Measurements from ENCODE around the gene DNAJC7.

DNAJC7 gene

GRCh38 chr17:41941168-41941567 lies 76.1 kb downstream of the DNAJC7 start:
- H3K27me3 ChIP-seq (ENCODE audit: insufficient read depth, low read length) = no peaks in the 10 kb centered on the region
- H3K14ac ChIP-seq (ENCODE audit: low read length) = no peak overlapping the region
- DNase-seq = no peak
- no peak overlapping the region for H2AFZ ChIP-seq (ENCODE audit: insufficient read depth, low read length, poor library complexity)
- peaks cover 0 to 2% of the 10 kb centered on the region in 2 experiments for H3K4me1 ChIP-seq (ENCODE audit: control insufficient read depth in 1 of 2, insufficient read depth in 2 of 2, low read length in 2 of 2)
- H3K4me2 ChIP-seq (ENCODE audit: low read length) = no peak overlapping the region
- H3K9me3 ChIP-seq (ENCODE audit: insufficient read depth, low read depth, low read length) = peaks cover 2% of the 10 kb centered on the region
- WGBS (ENCODE audit: extremely low coverage, insufficient coverage, insufficient read length) = no CpG with 5 or more reads among the region's 5 CpGs
- no peaks in the 10 kb centered on the region for H3K79me2 ChIP-seq (ENCODE audit: control insufficient read depth, insufficient read depth, low read length, poor library complexity)
- H3K36me3 ChIP-seq (ENCODE audit: control insufficient read depth in 1 of 2, insufficient read depth in 2 of 2, low read length in 2 of 2) = no peaks in the 10 kb centered on the region
- no peak overlapping the region for H4K91ac ChIP-seq (ENCODE audit: low read depth, low read length)
- no peak overlapping the region for H3K4me3 ChIP-seq (ENCODE audit: low read depth, low read length)
- H2BK120ac ChIP-seq (ENCODE audit: insufficient read depth, low read length, poor library complexity) = no peak overlapping the region
- no peak overlapping the region for H3K9ac ChIP-seq (ENCODE audit: low read length)
- no peak overlapping the region for H3K4ac ChIP-seq (ENCODE audit: low read depth, low read length)
- H2AK5ac ChIP-seq (ENCODE audit: low read length) = no peak overlapping the region
- no peak overlapping the region for H3K18ac ChIP-seq (ENCODE audit: low read length)
- H4K12ac ChIP-seq (ENCODE audit: low read depth, low read length) = no peak overlapping the region
- H3K79me1 ChIP-seq (ENCODE audit: low read length) = no peaks in the 10 kb centered on the region
- H4K8ac ChIP-seq (ENCODE audit: low read depth, low read length) = no peak overlapping the region
- no peak overlapping the region for H2BK5ac ChIP-seq (ENCODE audit: low read depth, low read length, poor library complexity)
- H3K27ac ChIP-seq (ENCODE audit: low read depth, low read length) = no peak overlapping the region
- no peak overlapping the region for H2BK12ac ChIP-seq (ENCODE audit: low read length)
- no peak overlapping the region for H3K23ac ChIP-seq (ENCODE audit: low read length)

GRCh38 chr17:41939693-41940090 lies 77.5 kb downstream of the DNAJC7 start:
- Histone ChIP-seq H4K8ac (ENCODE audit: low read depth, low read length) (no peak overlapping the region), H4K12ac (ENCODE audit: low read depth, low read length) (no peak overlapping the region), H4K91ac (ENCODE audit: low read depth, low read length) (no peak overlapping the region), H2AK5ac (ENCODE audit: low read length) (no peak overlapping the region), H3K14ac (ENCODE audit: low read length) (no peak overlapping the region), H3K79me2 (ENCODE audit: control insufficient read depth, insufficient read depth, low read length, poor library complexity) (no peaks in the 10 kb centered on the region), H3K4me2 (ENCODE audit: low read length) (no peak overlapping the region), H3K27me3 (ENCODE audit: insufficient read depth, low read length) (no peaks in the 10 kb centered on the region), H3K79me1 (ENCODE audit: low read length) (no peaks in the 10 kb centered on the region), H2BK120ac (ENCODE audit: insufficient read depth, low read length, poor library complexity) (no peak overlapping the region), H3K4me3 (ENCODE audit: low read depth, low read length) (no peak overlapping the region), H2BK12ac (ENCODE audit: low read length) (no peak overlapping the region), H2BK5ac (ENCODE audit: low read depth, low read length, poor library complexity) (no peak overlapping the region), H3K18ac (ENCODE audit: low read length) (no peak overlapping the region), H3K9me3 (ENCODE audit: insufficient read depth, low read depth, low read length) (peaks cover 2% of the 10 kb centered on the region), H3K23ac (ENCODE audit: low read length) (no peak overlapping the region), H3K9ac (ENCODE audit: low read length) (no peak overlapping the region), H2AFZ (ENCODE audit: insufficient read depth, low read length, poor library complexity) (no peak overlapping the region), H3K36me3 (ENCODE audit: control insufficient read depth in 1 of 2, insufficient read depth in 2 of 2, low read length in 2 of 2) (no peaks in the 10 kb centered on the region), H3K4ac (ENCODE audit: low read depth, low read length) (no peak overlapping the region), H3K27ac (ENCODE audit: low read depth, low read length) (no peak overlapping the region), H3K4me1 (ENCODE audit: control insufficient read depth in 1 of 2, insufficient read depth in 2 of 2, low read length in 2 of 2) (peaks cover 0 to 2% of the 10 kb centered on the region in 2 experiments)
- no CpG with 5 or more reads among the region's 6 CpGs for WGBS (ENCODE audit: extremely low coverage, insufficient coverage, insufficient read length)
- DNase-seq = no peak

DNA sequence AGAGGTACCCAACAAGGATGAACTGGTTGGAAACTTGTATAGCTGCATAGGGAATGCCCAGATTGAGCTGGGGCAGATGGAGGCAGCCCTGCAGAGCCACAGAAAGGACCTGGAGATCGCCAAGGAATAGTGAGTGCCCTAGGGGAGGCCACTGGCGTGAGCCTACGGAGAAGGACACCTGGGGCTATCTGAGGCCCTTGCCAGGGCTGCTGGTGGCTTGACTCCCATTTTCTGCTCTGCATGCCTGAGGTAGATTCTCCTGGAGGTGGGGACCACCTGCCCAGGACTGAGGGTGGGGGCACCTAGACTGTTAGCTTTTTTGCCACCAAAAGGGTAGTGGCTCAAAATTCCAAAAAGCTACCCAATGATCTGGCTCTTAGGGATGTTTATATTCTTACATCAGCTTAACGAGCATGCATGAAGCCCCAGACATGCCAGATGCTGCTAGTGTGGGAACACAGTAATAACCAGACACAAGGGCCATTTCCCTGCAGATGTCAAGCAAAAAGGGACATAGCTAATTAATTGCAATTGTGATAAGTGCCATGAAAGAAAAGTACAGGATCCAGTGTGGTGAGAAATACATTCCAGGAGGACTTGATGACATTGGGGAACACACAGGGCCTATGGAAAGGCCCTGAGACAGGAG lies 78.1 kb downstream of the DNAJC7 start:
- peaks cover 0 to 2% of the 10 kb centered on the region in 2 experiments for H3K4me1 ChIP-seq (ENCODE audit: control insufficient read depth in 1 of 2, insufficient read depth in 2 of 2, low read length in 2 of 2)
- no peak overlapping the region for H3K9ac ChIP-seq (ENCODE audit: low read length)
- no peak overlapping the region for H2BK5ac ChIP-seq (ENCODE audit: low read depth, low read length, poor library complexity)
- H2AK5ac ChIP-seq (ENCODE audit: low read length) = no peak overlapping the region
- no peaks in the 10 kb centered on the region for H3K79me1 ChIP-seq (ENCODE audit: low read length)
- H2BK120ac ChIP-seq (ENCODE audit: insufficient read depth, low read length, poor library complexity) = no peak overlapping the region
- H3K9me3 ChIP-seq (ENCODE audit: insufficient read depth, low read depth, low read length) = peaks cover 2% of the 10 kb centered on the region
- no peak overlapping the region for H2AFZ ChIP-seq (ENCODE audit: insufficient read depth, low read length, poor library complexity)
- no peak overlapping the region for H3K14ac ChIP-seq (ENCODE audit: low read length)
- H3K23ac ChIP-seq (ENCODE audit: low read length) = no peak overlapping the region
- H4K8ac ChIP-seq (ENCODE audit: low read depth, low read length) = no peak overlapping the region
- no peak overlapping the region for H4K91ac ChIP-seq (ENCODE audit: low read depth, low read length)
- H2BK12ac ChIP-seq (ENCODE audit: low read length) = no peak overlapping the region
- H3K36me3 ChIP-seq (ENCODE audit: control insufficient read depth in 1 of 2, insufficient read depth in 2 of 2, low read length in 2 of 2) = no peaks in the 10 kb centered on the region
- no peaks in the 10 kb centered on the region for H3K79me2 ChIP-seq (ENCODE audit: control insufficient read depth, insufficient read depth, low read length, poor library complexity)
- H3K4me3 ChIP-seq (ENCODE audit: low read depth, low read length) = no peak overlapping the region
- H4K12ac ChIP-seq (ENCODE audit: low read depth, low read length) = no peak overlapping the region
- H3K27me3 ChIP-seq (ENCODE audit: insufficient read depth, low read length) = no peaks in the 10 kb centered on the region
- no peak overlapping the region for H3K4ac ChIP-seq (ENCODE audit: low read depth, low read length)
- no peak overlapping the region for H3K18ac ChIP-seq (ENCODE audit: low read length)
- H3K27ac ChIP-seq (ENCODE audit: low read depth, low read length) = no peak overlapping the region
- H3K4me2 ChIP-seq (ENCODE audit: low read length) = no peak overlapping the region
- WGBS (ENCODE audit: extremely low coverage, insufficient coverage, insufficient read length) = no CpG with 5 or more reads among the region's 4 CpGs
- no peak for DNase-seq

DNA sequence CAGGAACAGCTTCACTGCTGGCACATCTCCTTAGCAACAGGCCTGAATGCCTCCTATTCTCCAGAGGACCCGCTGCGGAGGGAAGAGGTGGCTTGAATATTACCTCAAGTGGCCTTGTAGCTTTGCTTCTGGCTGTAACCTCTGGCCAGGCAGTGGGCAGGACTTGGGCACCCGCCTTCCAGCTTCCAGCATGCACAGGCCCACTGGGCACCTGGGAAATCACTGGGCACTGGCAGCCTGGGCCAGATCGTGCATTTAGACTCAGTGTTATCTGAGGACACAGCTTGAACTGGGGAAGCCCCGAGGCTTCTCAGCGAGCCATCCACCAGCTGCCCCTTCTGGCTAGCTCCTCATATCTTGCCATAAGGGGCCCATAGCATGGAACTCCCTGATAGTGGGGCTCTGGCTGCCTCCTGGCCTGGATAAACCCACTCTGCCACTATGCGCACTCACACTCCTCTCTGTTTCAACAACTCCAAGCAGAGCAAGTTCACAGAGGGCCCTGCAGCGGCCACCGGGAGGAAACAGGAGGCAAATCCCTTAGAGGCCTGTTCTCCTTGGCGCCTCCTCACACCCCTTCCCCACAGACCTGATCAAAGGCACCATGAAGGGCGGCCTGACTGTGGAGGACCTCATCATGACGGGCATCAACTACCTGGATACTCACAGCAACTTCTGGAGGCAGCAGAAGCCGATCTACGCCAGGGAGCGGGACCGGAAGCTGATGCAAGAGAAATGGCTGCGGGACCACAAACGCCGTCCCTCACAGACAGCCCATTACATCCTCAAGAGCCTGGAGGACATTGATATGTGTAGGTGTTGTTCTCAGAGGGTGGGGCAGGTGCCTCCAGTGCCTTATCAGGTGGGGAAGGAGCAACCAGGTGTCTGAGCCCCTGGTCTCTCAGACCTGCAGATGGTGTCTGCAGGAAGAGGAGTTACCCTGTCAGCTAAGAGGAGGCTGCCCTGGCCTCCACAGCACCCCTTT lies 79.0 kb downstream of the DNAJC7 start:
- H2BK120ac ChIP-seq (ENCODE audit: insufficient read depth, low read length, poor library complexity) = no peak overlapping the region
- H4K91ac ChIP-seq (ENCODE audit: low read depth, low read length) = no peak overlapping the region
- no peak overlapping the region for H4K8ac ChIP-seq (ENCODE audit: low read depth, low read length)
- no peak overlapping the region for H3K4me3 ChIP-seq (ENCODE audit: low read depth, low read length)
- peaks cover 2% of the 10 kb centered on the region for H3K9me3 ChIP-seq (ENCODE audit: insufficient read depth, low read depth, low read length)
- no peak overlapping the region for H3K9ac ChIP-seq (ENCODE audit: low read length)
- no peak overlapping the region for H3K14ac ChIP-seq (ENCODE audit: low read length)
- no CpG with 5 or more reads among the region's 19 CpGs for WGBS (ENCODE audit: extremely low coverage, insufficient coverage, insufficient read length)
- no peak overlapping the region for H2AFZ ChIP-seq (ENCODE audit: insufficient read depth, low read length, poor library complexity)
- H3K4me1 ChIP-seq (ENCODE audit: control insufficient read depth in 1 of 2, insufficient read depth in 2 of 2, low read length in 2 of 2) = peaks cover 0 to 2% of the 10 kb centered on the region in 2 experiments
- H4K12ac ChIP-seq (ENCODE audit: low read depth, low read length) = no peak overlapping the region
- H3K27me3 ChIP-seq (ENCODE audit: insufficient read depth, low read length) = no peaks in the 10 kb centered on the region
- H2AK5ac ChIP-seq (ENCODE audit: low read length) = no peak overlapping the region
- H2BK12ac ChIP-seq (ENCODE audit: low read length) = no peak overlapping the region
- no peak overlapping the region for H3K23ac ChIP-seq (ENCODE audit: low read length)
- no peak overlapping the region for H2BK5ac ChIP-seq (ENCODE audit: low read depth, low read length, poor library complexity)
- no peaks in the 10 kb centered on the region for H3K79me2 ChIP-seq (ENCODE audit: control insufficient read depth, insufficient read depth, low read length, poor library complexity)
- H3K27ac ChIP-seq (ENCODE audit: low read depth, low read length) = no peak overlapping the region
- no peak overlapping the region for H3K4ac ChIP-seq (ENCODE audit: low read depth, low read length)
- no peaks in the 10 kb centered on the region for H3K36me3 ChIP-seq (ENCODE audit: control insufficient read depth in 1 of 2, insufficient read depth in 2 of 2, low read length in 2 of 2)
- no peak overlapping the region for H3K18ac ChIP-seq (ENCODE audit: low read length)
- H3K4me2 ChIP-seq (ENCODE audit: low read length) = no peak overlapping the region
- no peak for DNase-seq
- no peaks in the 10 kb centered on the region for H3K79me1 ChIP-seq (ENCODE audit: low read length)

Data from trophoblast cell (in vitro differentiated cells and primary cell).